ENCODE measurements around the gene LCMT2. TPM values are rescaled to one million over a fixed set of nuclear protein-coding genes. Genes with fewer than 3 reads are reported as not detected.

The LCMT2 gene
- total and polyA plus RNA-seq, 10 of the 15 experiments (the other 5 are each of a cell fraction or from before 2014, with no cell fraction given): 2.1 to 17.2 (median 14.9) TPM

DNA sequence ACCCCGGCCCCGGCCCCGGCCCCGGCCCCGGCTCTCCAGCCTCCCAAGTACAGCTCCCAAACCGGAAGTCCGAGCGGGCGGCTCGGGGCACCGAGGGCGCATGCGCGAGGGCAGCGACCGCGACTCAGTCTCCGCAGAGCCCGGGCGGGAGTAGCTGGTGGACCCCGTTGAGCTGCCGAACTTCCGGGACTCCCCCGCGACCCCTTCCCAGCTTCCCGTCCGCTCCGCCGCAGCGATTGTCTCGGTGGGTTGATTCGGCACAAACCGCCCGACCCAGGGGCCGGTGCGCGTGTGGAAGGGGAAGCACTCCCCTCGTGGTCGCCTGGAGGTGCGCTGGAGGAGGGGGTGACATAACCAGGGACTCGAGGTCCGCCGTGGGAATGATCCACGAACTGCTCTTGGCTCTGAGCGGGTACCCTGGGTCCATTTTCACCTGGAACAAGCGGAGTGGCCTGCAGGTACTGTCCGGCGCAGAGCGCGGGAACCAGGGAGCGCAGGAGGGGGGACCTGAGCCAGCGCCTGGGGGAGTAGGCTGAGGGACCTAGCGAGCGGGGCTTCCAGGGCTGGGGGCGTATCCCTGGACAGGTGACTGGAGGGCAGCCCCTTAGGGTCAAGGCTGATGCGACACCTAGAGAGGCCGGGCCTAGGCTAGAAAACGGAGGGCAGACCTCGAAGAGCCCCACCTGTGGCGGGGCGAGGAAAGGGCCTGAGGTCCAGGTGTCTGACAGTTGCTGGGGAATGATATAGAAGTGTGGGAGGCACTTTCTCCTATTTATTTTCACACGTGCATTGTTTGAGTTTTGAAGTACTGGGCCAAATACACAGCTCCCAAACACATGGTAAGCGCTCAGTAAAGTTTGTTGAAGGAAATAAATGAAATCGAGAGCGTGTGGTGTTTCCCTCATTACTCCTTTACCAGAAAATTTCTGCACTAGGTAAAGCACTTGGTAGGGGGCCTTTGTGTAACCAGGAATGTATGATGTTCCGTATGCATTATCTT lies 40.9 kb upstream of the LCMT2 start, which contains the start of the genes TUBGCP4 and ZSCAN29 (continued):
- TF ChIP-seq CTCF (IDR thresholded peaks at IDR 0.05 in 2 of 3, conservative IDR thresholded peaks at IDR 0.05 in 1 of 3; ENCODE audit: control insufficient read depth in 2 of 3, extremely low read depth in 1 of 3, insufficient read depth in 1 of 3, low read depth in 3 of 3, low read length in 3 of 3): peak; percentile 47 to 69 (median 49); a peak in 5 of 6 replicates

GRCh38 chr15:43370310-43370974 lies 40.1 kb upstream of the LCMT2 start:
- FAIRE-seq (peak; percentile 57), ATAC-seq (peak; percentile 78), DNase-seq (ENCODE audit: low read depth, low spot score) (no peak)
- in situ Hi-C loops (cut with MboI) (no loop called here), intact Hi-C loops (cut with micrococcal nuclease; ENCODE audit: unreplicated experiment) (no loop called here)
- Histone ChIP-seq H3K27ac (ENCODE audit: control insufficient read depth, insufficient read depth) (peak overlapping the region; percentile 76), H3K4me2 (ENCODE audit: control insufficient read depth, insufficient read depth) (peak overlapping the region; percentile 96), H3K4me3 (peak overlapping the region; percentile 97), H3K9ac (ENCODE audit: control insufficient read depth, insufficient read depth, low read length) (peak overlapping the region; percentile 75), H3K79me2 (ENCODE audit: control insufficient read depth, insufficient read depth, low read length) (peaks cover 39% of the 10 kb centered on the region), H3K27me3 (replicated peaks in 1 of 2; ENCODE audit: control insufficient read depth in 2 of 2, insufficient read depth in 2 of 2, low read length in 1 of 2) (no peaks in the 10 kb centered on the region), H4K20me1 (ENCODE audit: control insufficient read depth, insufficient read depth) (no peaks in the 10 kb centered on the region), H3K9me3 (replicated peaks; ENCODE audit: control insufficient read depth, insufficient read depth, low read length) (no peaks in the 10 kb centered on the region; the same call in 2 of the 3 replicates), H2AFZ (ENCODE audit: control insufficient read depth, low read depth, low read length) (peak overlapping the region; percentile 97), H3K36me3 (ENCODE audit: control insufficient read depth in 2 of 2, insufficient read depth in 2 of 2, low read length in 1 of 2) (peaks cover 2 to 5% of the 10 kb centered on the region in 2 experiments; a peak in 1 of 4 replicates), H3K4me1 (ENCODE audit: control insufficient read depth, insufficient read depth, low read length) (peaks cover 8% of the 10 kb centered on the region)
- no TSS peak for BruUV-seq (replicated peaks)
- ChIA-PET POLR2A (interaction anchor here (0.9 to 1.2 kb wide), 2 partner anchors 10 to 18 kb away, joined by 4 to 6 read pairs; no protein-coding TSS in a partner anchor), CTCF (interaction anchor here (0.7 to 7.1 kb wide), 11 partner anchors 8 to 400 kb away, joined by 3 to 51 read pairs (median 4); no protein-coding TSS in a partner anchor), RAD21 (ENCODE audit: unreplicated experiment) (interaction anchor here (0.6 to 1.7 kb wide), 2 partner anchors 20 to 407 kb away, joined by 3 to 4 read pairs; partner anchors contain the start of gene ELL3), SMC1A (ENCODE audit: uncharacterized antibody, unreplicated experiment) (interaction anchor here (1.0 to 2.4 kb wide), 5 partner anchors 9 to 145 kb away, joined by 3 to 6 read pairs (median 4); no protein-coding TSS in a partner anchor)
- WGBS (ENCODE audit: insufficient coverage, insufficient replicate concordance, low lambda C conversion rate, missing lambda C conversion rate): 1% methylated on average over 37 of the region's 45 CpGs
- TF ChIP-seq SREBF1 (IDR thresholded peaks at IDR 0.05; ENCODE audit: low read length) (no peak), JUNB (IDR thresholded peaks at IDR 0.05) (no peak), JUND (IDR thresholded peaks at IDR 0.05; ENCODE audit: low read depth, low read length) (no peak), WRNIP1 (IDR thresholded peaks at IDR 0.05; ENCODE audit: borderline replicate concordance, low read depth, low read length) (no peak), CHD1 (IDR thresholded peaks at IDR 0.05; ENCODE audit: low read depth, low read length) (no peak), BCL3 (IDR thresholded peaks at IDR 0.05; ENCODE audit: borderline replicate concordance, insufficient read depth, low read depth, low read length, poor library complexity, severe bottlenecking) (no peak), SMARCA5 (IDR thresholded peaks at IDR 0.05) (no peak)
- TF ChIP-seq, protein P1, sequence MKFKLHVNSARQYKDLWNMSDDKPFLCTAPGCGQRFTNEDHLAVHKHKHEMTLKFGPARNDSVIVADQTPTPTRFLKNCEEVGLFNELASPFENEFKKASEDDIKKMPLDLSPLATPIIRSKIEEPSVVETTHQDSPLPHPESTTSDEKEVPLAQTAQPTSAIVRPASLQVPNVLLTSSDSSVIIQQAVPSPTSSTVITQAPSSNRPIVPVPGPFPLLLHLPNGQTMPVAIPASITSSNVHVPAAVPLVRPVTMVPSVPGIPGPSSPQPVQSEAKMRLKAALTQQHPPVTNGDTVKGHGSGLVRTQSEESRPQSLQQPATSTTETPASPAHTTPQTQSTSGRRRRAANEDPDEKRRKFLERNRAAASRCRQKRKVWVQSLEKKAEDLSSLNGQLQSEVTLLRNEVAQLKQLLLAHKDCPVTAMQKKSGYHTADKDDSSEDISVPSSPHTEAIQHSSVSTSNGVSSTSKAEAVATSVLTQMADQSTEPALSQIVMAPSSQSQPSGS (IDR thresholded peaks at IDR 0.05; ENCODE audit: low read length): no peak
- TF ChIP-seq, protein P2, sequence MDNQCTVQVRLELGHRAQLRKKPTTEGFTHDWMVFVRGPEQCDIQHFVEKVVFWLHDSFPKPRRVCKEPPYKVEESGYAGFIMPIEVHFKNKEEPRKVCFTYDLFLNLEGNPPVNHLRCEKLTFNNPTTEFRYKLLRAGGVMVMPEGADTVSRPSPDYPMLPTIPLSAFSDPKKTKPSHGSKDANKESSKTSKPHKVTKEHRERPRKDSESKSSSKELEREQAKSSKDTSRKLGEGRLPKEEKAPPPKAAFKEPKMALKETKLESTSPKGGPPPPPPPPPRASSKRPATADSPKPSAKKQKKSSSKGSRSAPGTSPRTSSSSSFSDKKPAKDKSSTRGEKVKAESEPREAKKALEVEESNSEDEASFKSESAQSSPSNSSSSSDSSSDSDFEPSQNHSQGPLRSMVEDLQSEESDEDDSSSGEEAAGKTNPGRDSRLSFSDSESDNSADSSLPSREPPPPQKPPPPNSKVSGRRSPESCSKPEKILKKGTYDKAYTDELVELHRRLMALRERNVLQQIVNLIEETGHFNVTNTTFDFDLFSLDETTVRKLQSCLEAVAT (IDR thresholded peaks at IDR 0.05): no peak

Measured in GM12878 (cell line).